Astrocyte (in vitro differentiated cells and primary cell): ENCODE measurements around the gene NKAPL. TPM values are rescaled to one million over a fixed set of nuclear protein-coding genes. Genes with fewer than 3 reads are reported as not detected.
A peak's percentile ranks its signal among the peaks of the same experiment; 100 is the strongest.

Source experiments
- DNase-seq: peaks from one replicate; pipeline ENCODE4 v3.0.0-alpha.2; 2010; ENCODE audit warnings: low read depth
- FAIRE-seq: peaks from 2 replicates; lab custom pipeline; 2011; peaks lifted over from hg19 to GRCh38; lab: Jason Lieb, UNC
- H2AFZ ChIP-seq: 2 replicates; pipeline ENCODE4 v1.6.0; 2012; ENCODE audit warnings: low read depth, low read length, inconsistent platforms
- H3K27ac ChIP-seq: 2 replicates; pipeline ENCODE4 v1.5.1; 2011; ENCODE audit warnings: low read depth, low read length, inconsistent platforms
- H3K27me3 ChIP-seq: 2 replicates; pipeline ENCODE4 v1.6.0; 2011; ENCODE audit warnings: low read length, inconsistent platforms; ENCODE audit not compliant: insufficient read depth
- H3K36me3 ChIP-seq: 2 replicates; pipeline ENCODE4 v1.5.1; 2011; ENCODE audit warnings: low read length, inconsistent platforms; ENCODE audit not compliant: insufficient read depth
- H3K4me1 ChIP-seq: 2 replicates; pipeline ENCODE4 v1.5.1; 2011; ENCODE audit warnings: low read length, inconsistent platforms; ENCODE audit not compliant: insufficient read depth
- H3K4me2 ChIP-seq: 2 replicates; pipeline ENCODE4 v1.6.0; 2012; ENCODE audit warnings: low read length, inconsistent platforms
- H3K4me3 ChIP-seq: 2 replicates; pipeline ENCODE4 v1.5.1; 2011; ENCODE audit warnings: low read depth, mild to moderate bottlenecking, low read length, inconsistent platforms; ENCODE audit not compliant: insufficient read depth
- H3K79me2 ChIP-seq: 2 replicates; pipeline ENCODE4 v1.6.0; 2012; ENCODE audit warnings: mild to moderate bottlenecking, low read length, inconsistent platforms; ENCODE audit not compliant: insufficient read depth
- H3K9ac ChIP-seq: 2 replicates; pipeline ENCODE4 v1.6.0; 2012; ENCODE audit warnings: mild to moderate bottlenecking, low read length, inconsistent platforms
- H3K9me3 ChIP-seq: 2 replicates; pipeline ENCODE4 v1.5.1; 2012; ENCODE audit warnings: low read depth, mild to moderate bottlenecking, low read length, inconsistent platforms; ENCODE audit not compliant: insufficient read depth
- H4K20me1 ChIP-seq: 2 replicates; pipeline ENCODE4 v1.6.0; 2012; ENCODE audit warnings: low read length, inconsistent platforms; ENCODE audit not compliant: insufficient read depth
- H3K27ac Mint-ChIP-seq: one replicate; pipeline ENCODE4 v1.8.0; 2021; ENCODE audit warnings: mild to moderate bottlenecking, mixed read lengths; ENCODE audit not compliant: unreplicated experiment
- H3K27me3 Mint-ChIP-seq: one replicate; pipeline ENCODE4 v1.8.0; 2021; ENCODE audit warnings: low read depth, mixed read lengths; ENCODE audit not compliant: unreplicated experiment
- H3K36me3 Mint-ChIP-seq: one replicate; pipeline ENCODE4 v1.8.0; 2021; ENCODE audit warnings: low read depth, mixed read lengths; ENCODE audit not compliant: unreplicated experiment
- H3K4me1 Mint-ChIP-seq: one replicate; pipeline ENCODE4 v1.8.0; 2021; ENCODE audit warnings: low read depth, mixed read lengths; ENCODE audit not compliant: unreplicated experiment
- H3K4me3 Mint-ChIP-seq: one replicate; pipeline ENCODE4 v1.8.0; 2021; ENCODE audit warnings: mild to moderate bottlenecking, moderate library complexity, mixed read lengths; ENCODE audit not compliant: unreplicated experiment
- H3K9me3 Mint-ChIP-seq: one replicate; pipeline ENCODE4 v1.8.0; 2021; ENCODE audit warnings: mild to moderate bottlenecking, mixed read lengths; ENCODE audit not compliant: unreplicated experiment
- CTCF ChIP-seq: IDR thresholded peaks from 2 replicates; pipeline ENCODE4 v1.5.1; 2011; ENCODE audit warnings: low read depth, mild to moderate bottlenecking, inconsistent platforms, low read length, moderate library complexity; ENCODE audit not compliant: insufficient read depth
- EZH2 ChIP-seq: IDR thresholded peaks from 2 replicates; pipeline ENCODE4 v1.6.1; 2012; ENCODE audit warnings: mild to moderate bottlenecking, low read length, inconsistent platforms; ENCODE audit not compliant: insufficient read depth
- total RNA-seq: library from RNA; stranded (reverse); gene quantifications from 2 replicates; pipeline ENCODE4 v1.2.1, GENCODE V29; 2021

The NKAPL gene
- total RNA-seq, 1 donor from 2014 or later: not detected

GRCh38 chr6:28226460-28226859 lies 32.6 kb upstream of the NKAPL start:
- peak overlapping the region; percentile 75 for H3K4me3 ChIP-seq

GRCh38 chr6:28232785-28233184 lies 26.3 kb upstream of the NKAPL start:
- Histone ChIP-seq H3K4me3 (no peak overlapping the region), H4K20me1 (no peaks in the 10 kb centered on the region), H3K79me2 (peaks cover 9% of the 10 kb centered on the region), H3K27me3 (no peaks in the 10 kb centered on the region), H3K36me3 (peaks cover 61% of the 10 kb centered on the region), H3K27ac (no peak overlapping the region), H3K4me2 (no peak overlapping the region), H3K9me3 (peaks cover 15% of the 10 kb centered on the region), H2AFZ (no peak overlapping the region), H3K9ac (no peak overlapping the region), H3K4me1 (no peaks in the 10 kb centered on the region)
- no peak overlapping the region for H3K4me3 Mint-ChIP-seq
- H3K9me3 Mint-ChIP-seq: no peaks in the 10 kb centered on the region
- DNase-seq: no peak
- no peak for FAIRE-seq
- no peak overlapping the region for H3K27ac Mint-ChIP-seq
- no peak for TF ChIP-seq CTCF
- H3K27me3 Mint-ChIP-seq: no peaks in the 10 kb centered on the region
- H3K36me3 Mint-ChIP-seq: peaks cover 34% of the 10 kb centered on the region
- H3K4me1 Mint-ChIP-seq: no peaks in the 10 kb centered on the region

More at GRCh38 chr6:28226460-28226859, 32.6 kb upstream of the NKAPL start:
- Mint-ChIP-seq H3K4me3 (peak overlapping the region; percentile 97), H3K27ac (no peak overlapping the region), H3K9me3 (no peaks in the 10 kb centered on the region), H3K4me1 (peaks cover 5% of the 10 kb centered on the region), H3K27me3 (peaks cover 8% of the 10 kb centered on the region), H3K36me3 (peaks cover 17% of the 10 kb centered on the region)
- FAIRE-seq (no peak), DNase-seq (no peak)
- TF ChIP-seq CTCF (no peak), EZH2 (no peak)
- peak overlapping the region; percentile 91 for H3K4me2 ChIP-seq
- no peaks in the 10 kb centered on the region for H3K9me3 ChIP-seq
- H3K79me2 ChIP-seq: peaks cover 38% of the 10 kb centered on the region
- peaks cover 4% of the 10 kb centered on the region for H3K4me1 ChIP-seq
- no peak overlapping the region for H2AFZ ChIP-seq
- no peak overlapping the region for H3K27ac ChIP-seq
- H4K20me1 ChIP-seq: no peaks in the 10 kb centered on the region
- H3K27me3 ChIP-seq: peaks cover 4% of the 10 kb centered on the region
- no peak overlapping the region for H3K9ac ChIP-seq
- peaks cover 37% of the 10 kb centered on the region for H3K36me3 ChIP-seq

- peaks cover 15% of the 10 kb centered on the region for H3K9me3 ChIP-seq
- no peak overlapping the region for H3K27ac Mint-ChIP-seq
- FAIRE-seq: no peak
- no peaks in the 10 kb centered on the region for H3K79me2 ChIP-seq
- no peak for TF ChIP-seq CTCF
- no peak for TF ChIP-seq EZH2
- no peak for DNase-seq
- no peak overlapping the region for H3K9ac ChIP-seq
- H3K36me3 Mint-ChIP-seq: peaks cover 29% of the 10 kb centered on the region
- no peak overlapping the region for H3K4me3 ChIP-seq
- no peaks in the 10 kb centered on the region for H3K9me3 Mint-ChIP-seq
- no peak overlapping the region for H3K27ac ChIP-seq
- no peaks in the 10 kb centered on the region for H3K4me1 Mint-ChIP-seq
- no peaks in the 10 kb centered on the region for H3K27me3 Mint-ChIP-seq
- no peaks in the 10 kb centered on the region for H3K27me3 ChIP-seq
- H3K4me1 ChIP-seq: no peaks in the 10 kb centered on the region
- no peak overlapping the region for H3K4me3 Mint-ChIP-seq
- H3K4me2 ChIP-seq: no peak overlapping the region
- no peak overlapping the region for H2AFZ ChIP-seq
- H4K20me1 ChIP-seq: no peaks in the 10 kb centered on the region
- H3K36me3 ChIP-seq: peaks cover 40% of the 10 kb centered on the region
These were observed 23.1 kb upstream of the NKAPL start for GRCh38 chr6:28235912-28236452.
